Ovary (tissue), 9 donors: Measurements from ENCODE around the gene TSPAN14. TPM values are rescaled to one million over a fixed set of nuclear protein-coding genes. Genes with fewer than 3 reads are reported as not detected.

Source experiments
- DNase-seq, 5 donors: peaks; one replicate each; pipeline ENCODE4 v3.0.0-alpha.2; 2019 to 2020
- H3K27ac ChIP-seq, 2 donors: fragments of 200-600 bp; one replicate each; pipeline versions ENCODE4 v1.5.1 to v1.8.0; 2019 to 2022
- H3K27me3 ChIP-seq: fragments of 200-600 bp; one replicate; pipeline ENCODE4 v1.8.0; 2022
- H3K36me3 ChIP-seq: fragments of 200-600 bp; sonication (generic); one replicate; pipeline ENCODE4 v1.5.1; 2019
- H3K4me1 ChIP-seq: one replicate; pipeline ENCODE4 v1.8.1; 2013; ENCODE audit warnings: mild to moderate bottlenecking, moderate library complexity; ENCODE audit not compliant: insufficient read depth
- H3K4me3 ChIP-seq: fragments of 200-600 bp; sonication (generic); one replicate; pipeline ENCODE4 v1.5.1; 2017
- H3K9me3 ChIP-seq, 2 donors: fragments of 200-600 bp in 1 of 2; sonication (generic) in 1 of 2; one replicate each; pipeline versions ENCODE4 v1.5.1 to v1.8.1; 2013 to 2019; ENCODE audit warnings: mild to moderate bottlenecking in 1 of 2, moderate library complexity in 1 of 2
- CTCF ChIP-seq, 3 donors: fragments of 450-650 bp in 2 of 3; fragments of 200-600 bp in 1 of 3; IDR thresholded peaks; one replicate each; pipeline versions ENCODE4 v1.5.1 to v1.8.0; 2016 to 2022; ENCODE audit warnings: antibody characterized with exemption in 3 of 3, mild to moderate bottlenecking in 1 of 3
- EP300 ChIP-seq: sonication (generic); formaldehyde crosslinking; IDR thresholded peaks from one replicate; pipeline ENCODE4 v1.6.1; 2017; ENCODE audit warnings: antibody characterized with exemption
- POLR2A ChIP-seq: fragments of 450-650 bp; IDR thresholded peaks from one replicate; pipeline ENCODE4 v1.6.1; 2017; ENCODE audit warnings: antibody characterized with exemption, mild to moderate bottlenecking, moderate library complexity
- WGBS, 3 donors: extraction: QIAGEN DNeasy Blood & Tissue Kit in 1 of 3; methylation state at CpG; one replicate each; pipeline versions ENCODE4 v1.1.5 to v1.1.7; 2013 to 2017; 5-methylcytosine and 5-hydroxymethylcytosine counted together
- intact Hi-C, 4 donors: fragments of 100-400 bp; cut with DNase I; formaldehyde crosslinking; loops; one replicate each; pipeline versions ENCODE4 v1.11.0 to v1.15.1; 2022 to 2023
- polyA plus RNA-seq, 2 donors: library from polyadenylated mRNA; stranded (reverse); fragments of 200-250 nt in 1 of 2; fragments of 350-450 nt in 1 of 2; fragmentation: Illumina TruSeq in 1 of 2; extraction: RNeasy Lipid Tissue Mini Kit (QIAGEN cat#74804) in 1 of 2; gene quantifications; one replicate each; pipeline ENCODE4 v1.2.3, GENCODE V29; 2013 to 2014
- total RNA-seq, 7 donors: library from RNA; depleted of rRNA in 2 of 7; stranded (reverse); fragments of >200 nt in 2 of 7; fragmentation: NEBNext Ultra II Directional in 3 of 7; extraction: Animal tissue kit (Norgen Biotek cat#: 25700) in 3 of 7; gene quantifications; one replicate each; pipeline versions ENCODE4 v1.1.0 to v1.2.4, GENCODE V29; 2016 to 2023
- donor health status: DM: no; HTN: no; CAD: no; lungs with moderate emphysema.
- donor health status: DM: no; HTN: no; CAD: no.
- donor health status: Bipolar disorder and iron deficiency.
- donor health status: DM: yes; HTN: yes; CAD: no.
- donor health status: DM: no; HTN: no; CAD: no.
- donor health status: DM: yes; HTN: yes; CAD: no.

TSPAN14 gene
- total and polyA plus RNA-seq, 9 donors = 35.4 to 103 (median 74.8) TPM

- no peak overlapping the region for H3K27ac ChIP-seq
- intact Hi-C loops = loop anchor here in 1 of 4 donors (5.0 to 10.0 kb wide), 2 partner anchors 64 to 101 kb away; partner anchors contain the start of gene PRXL2A
- H3K36me3 ChIP-seq = no peaks in the 10 kb centered on the region
- H3K4me3 ChIP-seq = no peak overlapping the region
- H3K27me3 ChIP-seq = no peaks in the 10 kb centered on the region
- TF ChIP-seq EP300 (no peak), POLR2A (no peak), CTCF (IDR thresholded peaks at IDR 0.05) (no peak)
- WGBS, 3 donors = 88 to 92% (median 92%) methylated on average over 6 of the region's 6 CpGs
- H3K4me1 ChIP-seq = peaks cover 22% of the 10 kb centered on the region
- H3K9me3 ChIP-seq = no peaks in the 10 kb centered on the region
- DNase-seq = no peak
Observed at GRCh38 chr10:80506189-80506575, 52.1 kb downstream of the TSPAN14 start.

- intact Hi-C loops = loop anchor here in 1 of 4 donors (5.0 to 10.0 kb wide), 2 partner anchors 65 to 102 kb away; partner anchors contain the start of gene PRXL2A
- peak overlapping the region in 1 of 2 donors; percentile 21 for H3K27ac ChIP-seq
- H3K4me1 ChIP-seq = peaks cover 14% of the 10 kb centered on the region
- TF ChIP-seq CTCF (IDR thresholded peaks at IDR 0.05) (no peak), EP300 (no peak), POLR2A (no peak)
- no peaks in the 10 kb centered on the region for H3K27me3 ChIP-seq
- 80 to 89% (median 84%) methylated on average over 13 of the region's 13 CpGs for WGBS, 3 donors
- DNase-seq = no peak
- H3K36me3 ChIP-seq = no peaks in the 10 kb centered on the region
- H3K9me3 ChIP-seq = no peaks in the 10 kb centered on the region
- no peak overlapping the region for H3K4me3 ChIP-seq
Observed at GRCh38 chr10:80506836-80507487, 52.9 kb downstream of the TSPAN14 start.

GRCh38 chr10:80509108-80509402, 54.9 kb downstream of the TSPAN14 start:
- no peak for DNase-seq
- H3K9me3 ChIP-seq = no peaks in the 10 kb centered on the region
- no peaks in the 10 kb centered on the region for H3K27me3 ChIP-seq
- no peak overlapping the region for H3K27ac ChIP-seq
- H3K4me1 ChIP-seq = peaks cover 8% of the 10 kb centered on the region
- intact Hi-C loops = loop anchor here in 1 of 4 donors (5.0 to 10.0 kb wide), 2 partner anchors 67 to 104 kb away; partner anchors contain the start of gene PRXL2A
- no peak overlapping the region for H3K4me3 ChIP-seq
- H3K36me3 ChIP-seq = no peaks in the 10 kb centered on the region
- TF ChIP-seq EP300 = no peak
- no peak for TF ChIP-seq POLR2A
- TF ChIP-seq CTCF (IDR thresholded peaks at IDR 0.05) = no peak
- 88 to 90% (median 88%) methylated on average over 8 of the region's 8 CpGs for WGBS, 3 donors

GRCh38 chr10:80509403-80510161, 55.5 kb downstream of the TSPAN14 start:
- Histone ChIP-seq H3K9me3 (no peaks in the 10 kb centered on the region), H3K4me3 (no peak overlapping the region), H3K36me3 (no peaks in the 10 kb centered on the region), H3K27me3 (no peaks in the 10 kb centered on the region), H3K4me1 (peaks cover 8% of the 10 kb centered on the region), H3K27ac (no peak overlapping the region)
- DNase-seq = no peak
- intact Hi-C loops = loop anchor here in 1 of 4 donors (5.0 to 10.0 kb wide), 2 partner anchors 67 to 105 kb away; partner anchors contain the start of gene PRXL2A
- TF ChIP-seq CTCF (IDR thresholded peaks at IDR 0.05) (no peak), POLR2A (no peak), EP300 (no peak)
- 41 to 59% (median 56%) methylated on average over 18 of the region's 18 CpGs for WGBS, 3 donors
